Breast epithelium (tissue), 4 donors: Measurements from ENCODE around the gene LY9. TPM values are rescaled to one million over a fixed set of nuclear protein-coding genes. Genes with fewer than 3 reads are reported as not detected.
"Not testable (repeated sequence)": the region's sequence is repeated elsewhere in the genome, so short reads cannot be mapped to it uniquely, and the experiment has no call there.

Source experiments
- DNase-seq, 2 donors: peaks; one replicate each; pipeline ENCODE4 v3.0.0-alpha.2; 2019; ENCODE audit warnings: low spot score in 2 of 2
- H3K27ac ChIP-seq, 2 donors: fragments of 200-600 bp; sonication (generic) in 1 of 2; one replicate each; pipeline ENCODE4 v1.5.1; 2016 to 2019; ENCODE audit warnings: mild to moderate bottlenecking in 1 of 2
- H3K27me3 ChIP-seq, 2 donors: fragments of 200-600 bp; sonication (generic) in 1 of 2; one replicate each; pipeline versions ENCODE4 v1.5.1 to v1.6.0; 2017 to 2019; ENCODE audit warnings: control low read depth in 1 of 2, mild to moderate bottlenecking in 1 of 2
- H3K36me3 ChIP-seq: fragments of 200-600 bp; one replicate; pipeline ENCODE4 v1.5.1; 2019
- H3K4me1 ChIP-seq, 2 donors: fragments of 200-600 bp; sonication (generic); one replicate each; pipeline ENCODE4 v1.5.1; 2016 to 2019; ENCODE audit warnings: control low read depth in 1 of 2
- H3K4me3 ChIP-seq, 3 donors: fragments of 200-600 bp; sonication (generic); 1 replicate in 2 of 3; 2 replicates in 1 of 3; pipeline ENCODE4 v1.5.1; 2016 to 2019; ENCODE audit warnings: mild to moderate bottlenecking in 3 of 3, moderate library complexity in 2 of 3
- H3K9me3 ChIP-seq, 2 donors: fragments of 200-600 bp; sonication (generic) in 1 of 2; one replicate each; pipeline ENCODE4 v1.5.1; 2016 to 2019; ENCODE audit warnings: control low read depth in 1 of 2
- POLR2A ChIP-seq: fragments of 450-650 bp; IDR thresholded peaks from one replicate; pipeline ENCODE4 v1.6.1; 2016; ENCODE audit warnings: antibody characterized with exemption, mild to moderate bottlenecking, moderate library complexity
- POLR2AphosphoS5 ChIP-seq, 3 donors: sonication (generic); formaldehyde crosslinking; IDR thresholded peaks; one replicate each; pipeline ENCODE4 v1.6.1; 2017; ENCODE audit warnings: antibody characterized with exemption in 3 of 3
- intact Hi-C: fragments of 100-400 bp; cut with DNase I; formaldehyde crosslinking; loops from one replicate; pipeline ENCODE4 v1.15.1; 2023; ENCODE audit warnings: low total_unique reads
- total RNA-seq, 3 donors: library from RNA; depleted of rRNA; stranded (reverse); fragments of >200 nt; gene quantifications; one replicate each; pipeline ENCODE4 v1.1.0, GENCODE V29; 2016
- TF ChIP-seq, protein P1 (sequence below), 3 donors: fragments of 450-650 bp; IDR thresholded peaks; one replicate each; pipeline ENCODE4 v1.5.1; 2016 to 2017; ENCODE audit warnings: antibody characterized with exemption in 3 of 3, mild to moderate bottlenecking in 3 of 3, moderate library complexity in 3 of 3

LY9 gene
- total RNA-seq, 3 donors from 2014 or later: 1.1 to 5.9 (median 5.6) TPM

- no peak overlapping the region for H3K27ac ChIP-seq
- DNase-seq: no peak
- intact Hi-C loops: no loop called here
Measured at GRCh38 chr1:160868141-160868540, 72.2 kb downstream of the LY9 start.

DNA sequence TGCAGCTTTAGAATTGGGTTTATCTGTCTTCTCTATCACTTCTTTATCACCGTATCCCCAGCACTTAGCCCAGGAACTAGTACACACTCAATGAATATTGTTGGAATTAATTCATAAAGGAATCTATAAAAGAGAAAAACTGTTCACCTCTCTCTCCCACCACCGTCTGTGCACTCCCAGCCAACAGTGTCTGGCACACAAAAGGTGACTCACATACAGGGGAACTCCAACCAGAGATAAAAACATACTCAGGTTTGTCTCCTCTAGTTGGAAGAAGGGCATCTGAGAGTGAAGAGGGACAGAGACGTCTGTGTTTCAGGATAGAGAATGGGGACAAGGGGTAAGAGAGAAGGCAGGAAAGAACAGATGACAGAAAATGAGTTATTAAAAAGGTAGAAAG is 79.0 kb downstream of the LY9 start:
- Histone ChIP-seq H3K36me3 (no peaks in the 10 kb centered on the region), H3K27ac (no peak overlapping the region), H3K9me3 (no peaks in the 10 kb centered on the region), H3K27me3 (no peaks in the 10 kb centered on the region), H3K4me3 (no peak overlapping the region), H3K4me1 (no peaks in the 10 kb centered on the region)
- intact Hi-C loops: loop anchor here (10.0 kb wide), 1 partner anchor 1620 kb away; the partner anchor contains the start of gene UHMK1
- no peak for DNase-seq
- TF ChIP-seq POLR2AphosphoS5 (IDR thresholded peaks at IDR 0.05) (no peak), POLR2A (no peak)
- TF ChIP-seq, protein P1, sequence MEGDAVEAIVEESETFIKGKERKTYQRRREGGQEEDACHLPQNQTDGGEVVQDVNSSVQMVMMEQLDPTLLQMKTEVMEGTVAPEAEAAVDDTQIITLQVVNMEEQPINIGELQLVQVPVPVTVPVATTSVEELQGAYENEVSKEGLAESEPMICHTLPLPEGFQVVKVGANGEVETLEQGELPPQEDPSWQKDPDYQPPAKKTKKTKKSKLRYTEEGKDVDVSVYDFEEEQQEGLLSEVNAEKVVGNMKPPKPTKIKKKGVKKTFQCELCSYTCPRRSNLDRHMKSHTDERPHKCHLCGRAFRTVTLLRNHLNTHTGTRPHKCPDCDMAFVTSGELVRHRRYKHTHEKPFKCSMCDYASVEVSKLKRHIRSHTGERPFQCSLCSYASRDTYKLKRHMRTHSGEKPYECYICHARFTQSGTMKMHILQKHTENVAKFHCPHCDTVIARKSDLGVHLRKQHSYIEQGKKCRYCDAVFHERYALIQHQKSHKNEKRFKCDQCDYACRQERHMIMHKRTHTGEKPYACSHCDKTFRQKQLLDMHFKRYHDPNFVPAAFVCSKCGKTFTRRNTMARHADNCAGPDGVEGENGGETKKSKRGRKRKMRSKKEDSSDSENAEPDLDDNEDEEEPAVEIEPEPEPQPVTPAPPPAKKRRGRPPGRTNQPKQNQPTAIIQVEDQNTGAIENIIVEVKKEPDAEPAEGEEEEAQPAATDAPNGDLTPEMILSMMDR (IDR thresholded peaks at IDR 0.05): no peak

More at GRCh38 chr1:160868141-160868540, 72.2 kb downstream of the LY9 start:
- TF ChIP-seq, protein P1 (IDR thresholded peaks at IDR 0.05): no peak
- no peak for TF ChIP-seq POLR2AphosphoS5 (IDR thresholded peaks at IDR 0.05)
- no peak for TF ChIP-seq POLR2A
- Histone ChIP-seq H3K36me3 (no peaks in the 10 kb centered on the region), H3K4me3 (no peak overlapping the region), H3K4me1 (no peaks in the 10 kb centered on the region), H3K9me3 (no peaks in the 10 kb centered on the region), H3K27me3 (no peaks in the 10 kb centered on the region)

GRCh38 chr1:160875591-160875990 is 79.6 kb downstream of the LY9 start:
- H3K36me3 ChIP-seq: not testable (repeated sequence)
- intact Hi-C loops: loop anchor here (10.0 kb wide), 1 partner anchor 1619 kb away; the partner anchor contains the start of gene UHMK1

DNA sequence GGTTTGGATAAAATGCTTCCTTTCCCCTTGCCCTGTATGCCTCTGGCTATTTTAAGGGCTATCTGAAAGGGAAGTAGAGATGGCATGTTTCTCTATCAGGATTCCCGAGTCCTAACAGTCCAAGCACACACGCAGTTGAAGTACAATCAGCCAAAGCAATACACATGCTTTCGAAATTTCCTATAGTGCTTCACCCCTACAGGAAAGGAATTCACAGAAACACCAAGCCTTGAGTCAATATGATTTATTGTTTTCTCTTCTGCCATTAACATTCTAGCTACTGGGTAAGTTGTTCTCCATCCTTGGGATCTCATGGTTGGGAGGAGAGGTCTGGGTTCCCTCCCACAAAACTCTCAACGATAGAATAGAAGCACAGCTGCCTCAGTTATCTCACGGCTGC is 80.3 kb downstream of the LY9 start:
- no peak for DNase-seq
- H3K4me3 ChIP-seq: no peak overlapping the region
- no peak overlapping the region for H3K27ac ChIP-seq
- intact Hi-C loops: loop anchor here (10.0 kb wide), 1 partner anchor 1618 kb away; the partner anchor contains the start of gene UHMK1
- no peaks in the 10 kb centered on the region for H3K27me3 ChIP-seq
- no peak for TF ChIP-seq POLR2A
- TF ChIP-seq POLR2AphosphoS5 (IDR thresholded peaks at IDR 0.05): no peak
- TF ChIP-seq, protein P1 (IDR thresholded peaks at IDR 0.05): no peak
- no peaks in the 10 kb centered on the region for H3K4me1 ChIP-seq
- H3K36me3 ChIP-seq: no peaks in the 10 kb centered on the region
- no peaks in the 10 kb centered on the region for H3K9me3 ChIP-seq

More at GRCh38 chr1:160875591-160875990, 79.6 kb downstream of the LY9 start:
- H3K27me3 ChIP-seq, DNase-seq, H3K4me3 ChIP-seq, H3K27ac ChIP-seq, H3K4me1 ChIP-seq, H3K9me3 ChIP-seq: not testable (repeated sequence)

GRCh38 chr1:160877221-160877620 is 81.2 kb downstream of the LY9 start:
- Histone ChIP-seq H3K36me3 (no peaks in the 10 kb centered on the region), H3K27me3 (no peaks in the 10 kb centered on the region), H3K4me3 (no peak overlapping the region), H3K4me1 (no peaks in the 10 kb centered on the region), H3K9me3 (no peaks in the 10 kb centered on the region), H3K27ac (no peak overlapping the region)
- no peak for DNase-seq
- no peak for TF ChIP-seq POLR2A
- intact Hi-C loops: loop anchor here (10.0 kb wide), 1 partner anchor 1618 kb away; the partner anchor contains the start of gene UHMK1

Other genes with a start within 250 kb of the LY9 start
- 10 to 100 TPM in 1 of 3 donors, 1 to 10 TPM in 2; 2.3 to 17.0 (median 9.8) TPM for gene CD84, start 216.7 kb upstream of the LY9 start, total RNA-seq
- 1 to 10 TPM in 1 of 3 donors, under 1 TPM in 2; 0.64 to 1.8 (median 0.98) TPM for gene SLAMF1, start 149.1 kb upstream of the LY9 start, total RNA-seq
- 10 to 100 TPM in 1 of 3 donors, 1 to 10 TPM in 2; 5.4 to 12.3 (median 8.8) TPM for gene CD48, start 84.4 kb upstream of the LY9 start, total RNA-seq
- gene SLAMF7, start 56.9 kb upstream of the LY9 start, total RNA-seq: 1 to 10 TPM in 2 of 3 donors, under 1 TPM in 1; 0.48 to 5.7 (median 3.3) TPM
- 1 to 10 TPM in 1 of 3 donors, under 1 TPM in 2; 0.64 to 1.6 (median 0.66) TPM for gene CD244, start 66.7 kb downstream of the LY9 start, total RNA-seq
- 100 to 1,000 TPM in 1 of 3 donors, 1 to 10 TPM in 1, under 1 TPM in 1; 0.96 to 938 (median 2.0) TPM for gene ITLN1, start 89.0 kb downstream of the LY9 start, total RNA-seq
- 10 to 100 TPM in 1 of 3 donors, not detected in 2; 10.7 TPM for gene ITLN2, start 158.6 kb downstream of the LY9 start, total RNA-seq
- gene F11R, start 225.0 kb downstream of the LY9 start, total RNA-seq: 10 to 100 TPM; 41.1 to 74.3 (median 48.8) TPM
- gene TSTD1, start 242.8 kb downstream of the LY9 start, total RNA-seq: 100 to 1,000 TPM in 2 of 3 donors, 10 to 100 TPM in 1; 57.3 to 217 (median 109) TPM
- 10 to 100 TPM; 64.5 to 70.8 (median 64.6) TPM for gene USF1, start 249.8 kb downstream of the LY9 start, total RNA-seq